NCI-H128 (cell line): Measurements from ENCODE around the gene DUSP11.
A peak's percentile ranks its signal among the peaks of the same experiment; 100 is the strongest.
"Not testable (repeated sequence)": the region's sequence is repeated elsewhere in the genome, so short reads cannot be mapped to it uniquely, and the experiment has no call there.

ENCODE experiments used
- DNase-seq: peaks from one replicate; lab custom pipeline; 2025; ENCODE audit not compliant: unreplicated experiment; lab: John Stamatoyannopoulos, UW

The DUSP11 gene

GRCh38 chr2:73776381-73776780 is 3.5 kb downstream of the DUSP11 start:
- DNase-seq = no peak

- no peak for DNase-seq
Observed at GRCh38 chr2:73772819-73773218, 7.1 kb downstream of the DUSP11 start.

- DNase-seq = no peak
Observed at GRCh38 chr2:73770725-73771124, 9.2 kb downstream of the DUSP11 start.

- no peak for DNase-seq
Observed at GRCh38 chr2:73766994-73767393, 12.9 kb downstream of the DUSP11 start.

GRCh38 chr2:73766349-73766748 is 13.6 kb downstream of the DUSP11 start:
- no peak for DNase-seq

- DNase-seq = no peak
Observed at GRCh38 chr2:73764945-73765344, 15.0 kb downstream of the DUSP11 start.

GRCh38 chr2:73762571-73762970 is 17.3 kb downstream of the DUSP11 start:
- no peak for DNase-seq

GRCh38 chr2:73759904-73760303 is 20.0 kb downstream of the DUSP11 start:
- DNase-seq = no peak

GRCh38 chr2:73759285-73759764 is 20.6 kb downstream of the DUSP11 start:
- no peak for DNase-seq

GRCh38 chr2:73754332-73754731 is 25.6 kb downstream of the DUSP11 start:
- not testable (repeated sequence) for DNase-seq

- DNase-seq = no peak
Observed at GRCh38 chr2:73749314-73749713, 30.6 kb downstream of the DUSP11 start.

GRCh38 chr2:73746877-73747208 is 33.1 kb downstream of the DUSP11 start:
- DNase-seq = no peak

GRCh38 chr2:73746015-73746876 is 33.7 kb downstream of the DUSP11 start:
- DNase-seq = no peak

GRCh38 chr2:73740767-73741166 is 39.1 kb downstream of the DUSP11 start:
- DNase-seq = no peak

GRCh38 chr2:73739101-73739500 is 40.8 kb downstream of the DUSP11 start:
- no peak for DNase-seq

GRCh38 chr2:73736855-73737779 is 42.8 kb downstream of the DUSP11 start, which contains the start of gene TPRKB:
TPRKB (minus strand) TSS chr2:73737345; CDS start chr2:73734569, 2,776 bp downstream.
- peak; percentile 90 for DNase-seq

GRCh38 chr2:73736378-73736777 is 43.5 kb downstream of the DUSP11 start:
- DNase-seq = no peak

- no peak for DNase-seq
Observed at GRCh38 chr2:73730810-73731209, 49.1 kb downstream of the DUSP11 start.

- no peak for DNase-seq
Observed at GRCh38 chr2:73728711-73729110, 51.2 kb downstream of the DUSP11 start.

- DNase-seq = no peak
Observed at GRCh38 chr2:73728043-73728442, 51.9 kb downstream of the DUSP11 start.

GRCh38 chr2:73726657-73727056 is 53.2 kb downstream of the DUSP11 start:
- DNase-seq = not testable (repeated sequence)
